Ovary (tissue), 9 donors: ENCODE data around the gene ADARB2. TPM values are rescaled to one million over a fixed set of nuclear protein-coding genes. Genes with fewer than 3 reads are reported as not detected.

Experiments
- DNase-seq, 5 donors: peaks; one replicate each; pipeline ENCODE4 v3.0.0-alpha.2; 2019 to 2020
- H3K27ac ChIP-seq, 2 donors: fragments of 200-600 bp; one replicate each; pipeline versions ENCODE4 v1.5.1 to v1.8.0; 2019 to 2022
- H3K27me3 ChIP-seq: fragments of 200-600 bp; one replicate; pipeline ENCODE4 v1.8.0; 2022
- H3K36me3 ChIP-seq: fragments of 200-600 bp; sonication (generic); one replicate; pipeline ENCODE4 v1.5.1; 2019
- H3K4me1 ChIP-seq: one replicate; pipeline ENCODE4 v1.8.1; 2013; ENCODE audit warnings: mild to moderate bottlenecking, moderate library complexity; ENCODE audit not compliant: insufficient read depth
- H3K4me3 ChIP-seq: fragments of 200-600 bp; sonication (generic); one replicate; pipeline ENCODE4 v1.5.1; 2017
- H3K9me3 ChIP-seq, 2 donors: fragments of 200-600 bp in 1 of 2; sonication (generic) in 1 of 2; one replicate each; pipeline versions ENCODE4 v1.5.1 to v1.8.1; 2013 to 2019; ENCODE audit warnings: mild to moderate bottlenecking in 1 of 2, moderate library complexity in 1 of 2
- EP300 ChIP-seq: sonication (generic); formaldehyde crosslinking; IDR thresholded peaks from one replicate; pipeline ENCODE4 v1.6.1; 2017; ENCODE audit warnings: antibody characterized with exemption
- POLR2A ChIP-seq: fragments of 450-650 bp; IDR thresholded peaks from one replicate; pipeline ENCODE4 v1.6.1; 2017; ENCODE audit warnings: antibody characterized with exemption, mild to moderate bottlenecking, moderate library complexity
- WGBS, 3 donors: extraction: QIAGEN DNeasy Blood & Tissue Kit in 1 of 3; methylation state at CpG; one replicate each; pipeline versions ENCODE4 v1.1.5 to v1.1.7; 2013 to 2017; 5-methylcytosine and 5-hydroxymethylcytosine counted together
- intact Hi-C, 4 donors: fragments of 100-400 bp; cut with DNase I; formaldehyde crosslinking; loops; one replicate each; pipeline versions ENCODE4 v1.11.0 to v1.15.1; 2022 to 2023
- polyA plus RNA-seq, 2 donors: library from polyadenylated mRNA; stranded (reverse); fragments of 200-250 nt in 1 of 2; fragments of 350-450 nt in 1 of 2; fragmentation: Illumina TruSeq in 1 of 2; extraction: RNeasy Lipid Tissue Mini Kit (QIAGEN cat#74804) in 1 of 2; gene quantifications; one replicate each; pipeline ENCODE4 v1.2.3, GENCODE V29; 2013 to 2014
- total RNA-seq, 7 donors: library from RNA; depleted of rRNA in 2 of 7; stranded (reverse); fragments of >200 nt in 2 of 7; fragmentation: NEBNext Ultra II Directional in 3 of 7; extraction: Animal tissue kit (Norgen Biotek cat#: 25700) in 3 of 7; gene quantifications; one replicate each; pipeline versions ENCODE4 v1.1.0 to v1.2.4, GENCODE V29; 2016 to 2023
- TF ChIP-seq, protein P1 (sequence below), 3 donors: fragments of 450-650 bp in 2 of 3; fragments of 200-600 bp in 1 of 3; IDR thresholded peaks; one replicate each; pipeline versions ENCODE4 v1.5.1 to v1.8.0; 2016 to 2022; ENCODE audit warnings: antibody characterized with exemption in 3 of 3, mild to moderate bottlenecking in 1 of 3
- donor health status: DM: no; HTN: no; CAD: no; lungs with moderate emphysema.
- donor health status: DM: no; HTN: no; CAD: no.
- donor health status: Bipolar disorder and iron deficiency.
- donor health status: DM: yes; HTN: yes; CAD: no.
- donor health status: DM: no; HTN: no; CAD: no.
- donor health status: DM: yes; HTN: yes; CAD: no.

Gene ADARB2
- total and polyA plus RNA-seq, 9 donors, result 0.12 to 2.0 (median 0.36) TPM; not detected in 2

DNA sequence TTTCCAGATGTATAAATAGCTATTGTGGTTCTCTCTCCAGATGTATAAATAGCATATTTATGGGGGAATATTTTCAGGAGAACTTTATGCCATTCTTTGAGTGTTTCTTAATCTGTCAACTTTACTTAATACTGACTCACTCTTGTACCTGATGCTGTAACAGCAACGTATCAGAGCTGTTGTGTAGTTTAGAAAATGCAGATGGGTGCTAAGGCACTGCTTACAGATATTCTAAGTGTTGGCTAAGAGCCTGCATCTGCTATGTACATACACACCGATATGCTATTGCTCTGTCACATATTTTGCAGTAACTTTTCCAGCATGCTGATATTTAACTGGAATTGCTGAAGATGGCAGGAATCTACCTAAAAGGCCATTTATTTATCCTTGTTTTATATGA is 609.2 kb downstream of the ADARB2 start:
- H3K27ac ChIP-seq, result no peak overlapping the region
- H3K4me3 ChIP-seq, result no peak overlapping the region
- intact Hi-C loops, result no loop called here
- no peak for DNase-seq
- peaks cover 3% of the 10 kb centered on the region for H3K36me3 ChIP-seq
- 74 to 81% (median 80%) methylated on average over 2 of the region's 2 CpGs for WGBS, 3 donors
- no peaks in the 10 kb centered on the region for H3K9me3 ChIP-seq
- no peaks in the 10 kb centered on the region for H3K27me3 ChIP-seq
- TF ChIP-seq, protein P1, sequence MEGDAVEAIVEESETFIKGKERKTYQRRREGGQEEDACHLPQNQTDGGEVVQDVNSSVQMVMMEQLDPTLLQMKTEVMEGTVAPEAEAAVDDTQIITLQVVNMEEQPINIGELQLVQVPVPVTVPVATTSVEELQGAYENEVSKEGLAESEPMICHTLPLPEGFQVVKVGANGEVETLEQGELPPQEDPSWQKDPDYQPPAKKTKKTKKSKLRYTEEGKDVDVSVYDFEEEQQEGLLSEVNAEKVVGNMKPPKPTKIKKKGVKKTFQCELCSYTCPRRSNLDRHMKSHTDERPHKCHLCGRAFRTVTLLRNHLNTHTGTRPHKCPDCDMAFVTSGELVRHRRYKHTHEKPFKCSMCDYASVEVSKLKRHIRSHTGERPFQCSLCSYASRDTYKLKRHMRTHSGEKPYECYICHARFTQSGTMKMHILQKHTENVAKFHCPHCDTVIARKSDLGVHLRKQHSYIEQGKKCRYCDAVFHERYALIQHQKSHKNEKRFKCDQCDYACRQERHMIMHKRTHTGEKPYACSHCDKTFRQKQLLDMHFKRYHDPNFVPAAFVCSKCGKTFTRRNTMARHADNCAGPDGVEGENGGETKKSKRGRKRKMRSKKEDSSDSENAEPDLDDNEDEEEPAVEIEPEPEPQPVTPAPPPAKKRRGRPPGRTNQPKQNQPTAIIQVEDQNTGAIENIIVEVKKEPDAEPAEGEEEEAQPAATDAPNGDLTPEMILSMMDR (IDR thresholded peaks at IDR 0.05), result no peak
- TF ChIP-seq EP300 (no peak), POLR2A (no peak)
- H3K4me1 ChIP-seq, result peaks cover 1% of the 10 kb centered on the region

DNA sequence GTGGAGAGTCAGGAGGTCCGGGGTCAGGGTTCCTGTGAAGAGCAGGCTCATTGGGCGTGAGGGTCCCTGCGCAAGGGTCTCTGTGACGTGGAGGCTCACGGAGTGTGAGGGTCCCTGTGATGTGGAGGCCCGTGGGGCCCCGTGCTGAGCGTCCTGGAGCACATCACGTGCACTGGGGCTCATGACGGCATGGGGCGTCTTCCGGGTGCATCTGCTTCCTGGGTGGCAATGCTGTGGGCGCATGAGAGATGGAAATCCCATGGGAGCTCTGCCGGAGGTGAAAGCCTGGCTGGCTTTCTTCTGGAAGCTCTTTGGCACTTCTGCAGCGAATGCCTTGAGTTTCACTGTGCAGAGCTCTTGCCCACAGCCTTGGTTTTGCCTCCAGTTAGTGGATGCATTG is 609.7 kb downstream of the ADARB2 start:
- no peak overlapping the region for H3K4me3 ChIP-seq
- TF ChIP-seq POLR2A (no peak), EP300 (no peak)
- TF ChIP-seq, protein P1 (IDR thresholded peaks at IDR 0.05), result no peak
- no peaks in the 10 kb centered on the region for H3K27me3 ChIP-seq
- H3K4me1 ChIP-seq, result peaks cover 1% of the 10 kb centered on the region
- no peak for DNase-seq
- WGBS, 3 donors, result 87 to 95% (median 91%) methylated on average over 15 of the region's 15 CpGs
- peaks cover 3% of the 10 kb centered on the region for H3K36me3 ChIP-seq
- intact Hi-C loops, result no loop called here
- no peak overlapping the region for H3K27ac ChIP-seq
- no peaks in the 10 kb centered on the region for H3K9me3 ChIP-seq
